Prostate gland (tissue), 2 donors: Measurements from ENCODE around the gene NT5M.

Experiments used
- POLR2AphosphoS5 ChIP-seq: sonication (generic); formaldehyde crosslinking; IDR thresholded peaks from one replicate; pipeline ENCODE4 v1.6.1; 2017; ENCODE audit warnings: antibody characterized with exemption
- TF ChIP-seq, protein P1 (sequence below), 4 experiments: fragments of 200-600 bp in 2 of 4; fragments of 450-650 bp in 2 of 4; sonication (generic) in 2 of 4; IDR thresholded peaks; 1 replicate in 3 of 4; 2 replicates in 1 of 4; pipeline ENCODE4 v1.5.1; 2016 to 2019; ENCODE audit warnings: antibody characterized with exemption in 4 of 4, mild to moderate bottlenecking in 2 of 4, moderate library complexity in 2 of 4

DNA sequence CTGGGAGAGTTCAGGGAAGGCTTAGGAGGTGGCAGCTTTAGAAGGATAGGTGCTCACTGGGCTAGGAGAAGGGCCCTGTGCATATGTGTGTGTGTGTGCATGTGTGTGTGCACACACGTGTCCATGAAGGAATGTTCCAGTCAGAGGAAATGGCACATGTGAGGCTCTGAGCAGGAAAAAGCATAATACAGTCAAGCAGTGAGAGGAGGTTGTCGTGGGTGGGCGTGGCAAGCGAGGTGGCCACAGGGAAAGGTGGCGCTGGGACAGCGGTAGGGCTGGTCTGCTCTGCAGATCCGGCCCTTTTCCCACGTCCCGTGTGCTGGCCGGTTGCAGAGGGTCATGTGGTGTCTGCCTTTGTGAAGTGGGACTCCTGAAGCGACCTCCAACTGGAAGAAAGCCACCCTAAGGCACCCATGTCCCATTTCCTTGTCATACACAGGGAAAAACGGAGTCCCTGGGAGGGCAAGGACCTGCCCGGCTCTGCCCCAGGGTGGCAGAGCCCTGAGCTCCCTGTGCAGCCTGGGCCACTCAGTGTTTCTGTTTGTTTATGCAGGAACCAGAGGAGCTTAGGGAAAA is 40.1 kb downstream of the NT5M start:
- TF ChIP-seq, protein P1, sequence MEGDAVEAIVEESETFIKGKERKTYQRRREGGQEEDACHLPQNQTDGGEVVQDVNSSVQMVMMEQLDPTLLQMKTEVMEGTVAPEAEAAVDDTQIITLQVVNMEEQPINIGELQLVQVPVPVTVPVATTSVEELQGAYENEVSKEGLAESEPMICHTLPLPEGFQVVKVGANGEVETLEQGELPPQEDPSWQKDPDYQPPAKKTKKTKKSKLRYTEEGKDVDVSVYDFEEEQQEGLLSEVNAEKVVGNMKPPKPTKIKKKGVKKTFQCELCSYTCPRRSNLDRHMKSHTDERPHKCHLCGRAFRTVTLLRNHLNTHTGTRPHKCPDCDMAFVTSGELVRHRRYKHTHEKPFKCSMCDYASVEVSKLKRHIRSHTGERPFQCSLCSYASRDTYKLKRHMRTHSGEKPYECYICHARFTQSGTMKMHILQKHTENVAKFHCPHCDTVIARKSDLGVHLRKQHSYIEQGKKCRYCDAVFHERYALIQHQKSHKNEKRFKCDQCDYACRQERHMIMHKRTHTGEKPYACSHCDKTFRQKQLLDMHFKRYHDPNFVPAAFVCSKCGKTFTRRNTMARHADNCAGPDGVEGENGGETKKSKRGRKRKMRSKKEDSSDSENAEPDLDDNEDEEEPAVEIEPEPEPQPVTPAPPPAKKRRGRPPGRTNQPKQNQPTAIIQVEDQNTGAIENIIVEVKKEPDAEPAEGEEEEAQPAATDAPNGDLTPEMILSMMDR (IDR thresholded peaks at IDR 0.05) = no peak
- no peak for TF ChIP-seq POLR2AphosphoS5
